ENCODE measurements around the gene SLC35E1. TPM values are rescaled to one million over a fixed set of nuclear protein-coding genes. Genes with fewer than 3 reads are reported as not detected.

The SLC35E1 gene
- polyA plus RNA-seq, 1 donor (not counting 4 experiments of a cell fraction or from before 2014, with no cell fraction given) = 30.3 TPM

DNA sequence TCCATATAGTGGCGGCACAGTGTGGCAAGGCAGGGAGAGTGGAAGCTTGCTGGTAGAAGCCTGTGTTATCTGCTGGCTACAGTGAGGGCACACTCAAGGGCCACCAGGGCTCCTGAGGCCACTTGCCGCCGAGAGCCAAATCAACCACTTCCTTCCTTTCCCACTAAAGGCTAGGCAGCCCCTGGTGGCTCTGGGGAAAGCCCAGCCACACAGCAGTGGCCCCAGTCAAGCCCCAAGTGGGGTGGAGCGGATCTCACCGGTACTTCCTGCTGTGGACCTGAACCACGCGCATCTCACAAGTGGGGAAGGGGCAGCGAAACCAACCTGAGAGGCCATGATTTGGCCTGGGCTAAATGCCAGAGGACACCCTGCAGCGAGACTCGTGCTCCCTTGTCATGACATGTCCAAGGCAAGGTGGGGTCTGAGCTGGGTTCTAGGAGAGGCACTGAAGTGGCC, 21.9 kb upstream of the SLC35E1 start:
- no peak for FAIRE-seq
- no peak overlapping the region for H3K9ac ChIP-seq (ENCODE audit: control insufficient read depth, extremely low read depth, insufficient read depth, low read length)

DNA sequence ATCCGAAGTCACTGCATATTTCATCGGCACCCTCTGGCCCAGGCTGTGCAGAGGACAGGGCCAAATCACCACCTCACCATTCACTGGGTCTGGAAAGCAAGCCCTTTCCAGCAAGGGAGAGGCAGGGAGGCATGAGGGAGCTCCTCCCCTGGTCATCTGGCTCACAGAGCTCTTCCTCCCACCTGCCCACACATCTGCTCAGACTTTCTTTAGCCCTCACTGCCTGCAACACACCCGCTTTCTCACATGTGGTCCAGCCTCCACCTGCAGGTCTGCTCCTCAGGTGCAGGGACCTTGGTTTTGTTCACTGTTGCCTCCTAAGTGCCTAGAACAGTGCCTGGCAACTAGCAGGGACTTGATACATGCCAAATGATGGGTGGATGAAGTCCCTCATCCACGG, 21.0 kb upstream of the SLC35E1 start:
- Histone ChIP-seq H3K27ac (ENCODE audit: control insufficient read depth, insufficient read depth, low read length) (no peak overlapping the region), H3K27me3 (ENCODE audit: control insufficient read depth, extremely low read depth, insufficient read depth, low read length) (no peaks in the 10 kb centered on the region), H4K20me1 (ENCODE audit: control insufficient read depth, extremely low read depth, insufficient read depth, low read length) (peaks cover 42% of the 10 kb centered on the region), H3K4me3 (ENCODE audit: control insufficient read depth in 2 of 3, extremely low read depth in 1 of 3, insufficient read depth in 2 of 3, low read depth in 1 of 3, low read length in 3 of 3) (no peak overlapping the region), H2AFZ (ENCODE audit: control insufficient read depth, low read length) (no peak overlapping the region), H3K36me3 (ENCODE audit: control insufficient read depth in 2 of 2, extremely low read depth in 1 of 2, insufficient read depth in 2 of 2, low read length in 2 of 2) (peaks cover 3 to 5% of the 10 kb centered on the region in 2 experiments), H3K4me2 (ENCODE audit: control insufficient read depth, extremely low read depth, insufficient read depth, low read depth, low read length) (no peak overlapping the region), H3K9me3 (ENCODE audit: control insufficient read depth, low read depth, low read length) (no peaks in the 10 kb centered on the region), H3K79me2 (ENCODE audit: control insufficient read depth, insufficient read depth, low read length) (peaks cover 95% of the 10 kb centered on the region), H3K4me1 (ENCODE audit: control insufficient read depth, extremely low read depth, insufficient read depth, low read length) (peaks cover 29% of the 10 kb centered on the region), H3K9ac (ENCODE audit: control insufficient read depth, extremely low read depth, insufficient read depth, low read length) (no peak overlapping the region), H3K9me1 (ENCODE audit: control insufficient read depth, extremely low read depth, insufficient read depth, low read length) (peaks cover 9% of the 10 kb centered on the region)
- dilution Hi-C loops (cut with MboI; ENCODE audit: extremely low pct_ligation_motif_present, low sequenced_read_pairs) = no loop called here
- FAIRE-seq (no peak), DNase-seq (ENCODE audit: low read depth, low spot score) (no peak)
- TF ChIP-seq CTCF (optimal IDR thresholded peaks at IDR 0.05 in 1 of 3, IDR thresholded peaks at IDR 0.05 in 1 of 3, conservative IDR thresholded peaks at IDR 0.05 in 1 of 3; ENCODE audit: extremely low read depth in 1 of 3, insufficient read depth in 2 of 3, low read length in 3 of 3) = no peak
- TF ChIP-seq EZH2 (IDR thresholded peaks at IDR 0.05; ENCODE audit: low read length) = no peak

More for the DNA sequence above, 21.9 kb upstream of the SLC35E1 start:
- no peak overlapping the region for H3K27ac ChIP-seq (ENCODE audit: control insufficient read depth, insufficient read depth, low read length)
- H3K9me1 ChIP-seq (ENCODE audit: control insufficient read depth, extremely low read depth, insufficient read depth, low read length) = peaks cover 4% of the 10 kb centered on the region
- peaks cover 21% of the 10 kb centered on the region for H3K4me1 ChIP-seq (ENCODE audit: control insufficient read depth, extremely low read depth, insufficient read depth, low read length)
- no peaks in the 10 kb centered on the region for H3K27me3 ChIP-seq (ENCODE audit: control insufficient read depth, extremely low read depth, insufficient read depth, low read length)
- H3K4me2 ChIP-seq (ENCODE audit: control insufficient read depth, extremely low read depth, insufficient read depth, low read depth, low read length) = no peak overlapping the region
- dilution Hi-C loops (cut with MboI; ENCODE audit: extremely low pct_ligation_motif_present, low sequenced_read_pairs) = no loop called here
- no peak overlapping the region for H2AFZ ChIP-seq (ENCODE audit: control insufficient read depth, low read length)
- peaks cover 43% of the 10 kb centered on the region for H4K20me1 ChIP-seq (ENCODE audit: control insufficient read depth, extremely low read depth, insufficient read depth, low read length)
- peaks cover 3 to 5% of the 10 kb centered on the region in 2 experiments for H3K36me3 ChIP-seq (ENCODE audit: control insufficient read depth in 2 of 2, extremely low read depth in 1 of 2, insufficient read depth in 2 of 2, low read length in 2 of 2)
- H3K79me2 ChIP-seq (ENCODE audit: control insufficient read depth, insufficient read depth, low read length) = peaks cover 94% of the 10 kb centered on the region
- TF ChIP-seq CTCF (optimal IDR thresholded peaks at IDR 0.05 in 1 of 3, IDR thresholded peaks at IDR 0.05 in 1 of 3, conservative IDR thresholded peaks at IDR 0.05 in 1 of 3; ENCODE audit: extremely low read depth in 1 of 3, insufficient read depth in 2 of 3, low read length in 3 of 3) = no peak
- TF ChIP-seq EZH2 (IDR thresholded peaks at IDR 0.05; ENCODE audit: low read length) = no peak
- H3K9me3 ChIP-seq (ENCODE audit: control insufficient read depth, low read depth, low read length) = no peaks in the 10 kb centered on the region
- no peak overlapping the region for H3K4me3 ChIP-seq (ENCODE audit: control insufficient read depth in 2 of 3, extremely low read depth in 1 of 3, insufficient read depth in 2 of 3, low read depth in 1 of 3, low read length in 3 of 3)
- no peak for DNase-seq (ENCODE audit: low read depth, low spot score)

Data from keratinocyte (primary cell).